ENCODE data around the gene ZMYND19.
A peak's percentile ranks its signal among the peaks of the same experiment; 100 is the strongest.
"Not testable (repeated sequence)": the region's sequence is repeated elsewhere in the genome, so short reads cannot be mapped to it uniquely, and the experiment has no call there.

Gene ZMYND19

GRCh38 chr9:137606734-137607138 lies 16.4 kb upstream of the ZMYND19 start:
- H3K4me3 ChIP-seq (ENCODE audit: low read length) = peak overlapping the region; percentile 91; the same call in 1 of the 2 replicates
- TF ChIP-seq ZNF274 (IDR thresholded peaks at IDR 0.05; ENCODE audit: low read depth, low read length) = no peak

- H3K4me3 ChIP-seq (ENCODE audit: low read length) = peak overlapping the region; percentile 91
- no peak for TF ChIP-seq ZNF274 (IDR thresholded peaks at IDR 0.05; ENCODE audit: low read depth, low read length)
Observed at GRCh38 chr9:137606005-137606621, 15.8 kb upstream of the ZMYND19 start.

GRCh38 chr9:137605121-137606004 lies 15.1 kb upstream of the ZMYND19 start, which contains the start of gene ARRDC1:
TSS of gene ARRDC1 (plus strand) at chr9:137605686. CDS start at chr9:137605718, 32 bp downstream.
- no peak for TF ChIP-seq ZNF274 (IDR thresholded peaks at IDR 0.05; ENCODE audit: low read depth, low read length)
- H3K4me3 ChIP-seq (ENCODE audit: low read length) = peak within 1 kb of the TSS; percentile 91

GRCh38 chr9:137604345-137605086 lies 14.2 kb upstream of the ZMYND19 start:
- TF ChIP-seq ZNF274 (IDR thresholded peaks at IDR 0.05; ENCODE audit: low read depth, low read length) = no peak
- H3K4me3 ChIP-seq (ENCODE audit: low read length) = no peak overlapping the region

GRCh38 chr9:137603879-137604278 lies 13.6 kb upstream of the ZMYND19 start:
- no peak overlapping the region for H3K4me3 ChIP-seq (ENCODE audit: low read length)
- TF ChIP-seq ZNF274 (IDR thresholded peaks at IDR 0.05; ENCODE audit: low read depth, low read length) = no peak

- TF ChIP-seq ZNF274 (IDR thresholded peaks at IDR 0.05; ENCODE audit: low read depth, low read length) = no peak
- no peak overlapping the region for H3K4me3 ChIP-seq (ENCODE audit: low read length)
Observed at GRCh38 chr9:137602661-137603060, 12.3 kb upstream of the ZMYND19 start.

- no peak overlapping the region for H3K4me3 ChIP-seq (ENCODE audit: low read length)
- no peak for TF ChIP-seq ZNF274 (IDR thresholded peaks at IDR 0.05; ENCODE audit: low read depth, low read length)
Observed at GRCh38 chr9:137598943-137599342, 8.6 kb upstream of the ZMYND19 start.

GRCh38 chr9:137596577-137596976 lies 6.3 kb upstream of the ZMYND19 start:
- not testable (repeated sequence) for H3K4me3 ChIP-seq (ENCODE audit: low read length)

GRCh38 chr9:137593176-137593575 lies 2.9 kb upstream of the ZMYND19 start:
- no peak overlapping the region for H3K4me3 ChIP-seq (ENCODE audit: low read length)
- no peak for TF ChIP-seq ZNF274 (IDR thresholded peaks at IDR 0.05; ENCODE audit: low read depth, low read length)

- no peak overlapping the region for H3K4me3 ChIP-seq (ENCODE audit: low read length)
- no peak for TF ChIP-seq ZNF274 (IDR thresholded peaks at IDR 0.05; ENCODE audit: low read depth, low read length)
Observed at GRCh38 chr9:137592767-137593166, 2.5 kb upstream of the ZMYND19 start.

GRCh38 chr9:137590123-137590468 lies 216 bp downstream of the ZMYND19 start:
- peak overlapping the region; percentile 72 for H3K4me3 ChIP-seq (ENCODE audit: low read length)
- no peak for TF ChIP-seq ZNF274 (IDR thresholded peaks at IDR 0.05; ENCODE audit: low read depth, low read length)

- peak overlapping the region; percentile 72 for H3K4me3 ChIP-seq (ENCODE audit: low read length)
- TF ChIP-seq ZNF274 (IDR thresholded peaks at IDR 0.05; ENCODE audit: low read depth, low read length) = no peak
Observed at GRCh38 chr9:137589441-137590122, 730 bp downstream of the ZMYND19 start.

GRCh38 chr9:137588891-137589290 lies 1.4 kb downstream of the ZMYND19 start:
- no peak for TF ChIP-seq ZNF274 (IDR thresholded peaks at IDR 0.05; ENCODE audit: low read depth, low read length)
- peak overlapping the region; percentile 72; the same call in 1 of the 2 replicates for H3K4me3 ChIP-seq (ENCODE audit: low read length)

GRCh38 chr9:137588311-137588710 lies 2.0 kb downstream of the ZMYND19 start:
- no peak for TF ChIP-seq ZNF274 (IDR thresholded peaks at IDR 0.05; ENCODE audit: low read depth, low read length)
- no peak overlapping the region for H3K4me3 ChIP-seq (ENCODE audit: low read length)
